ENCODE measurements around the gene TMEM209. TPM values are rescaled to one million over a fixed set of nuclear protein-coding genes. Genes with fewer than 3 reads are reported as not detected.
"Not testable (repeated sequence)": the region's sequence is repeated elsewhere in the genome, so short reads cannot be mapped to it uniquely, and the experiment has no call there.

TMEM209 gene
- total and polyA plus RNA-seq, 2 experiments from 2014 or later = 11.7 to 18.3 TPM

DNA sequence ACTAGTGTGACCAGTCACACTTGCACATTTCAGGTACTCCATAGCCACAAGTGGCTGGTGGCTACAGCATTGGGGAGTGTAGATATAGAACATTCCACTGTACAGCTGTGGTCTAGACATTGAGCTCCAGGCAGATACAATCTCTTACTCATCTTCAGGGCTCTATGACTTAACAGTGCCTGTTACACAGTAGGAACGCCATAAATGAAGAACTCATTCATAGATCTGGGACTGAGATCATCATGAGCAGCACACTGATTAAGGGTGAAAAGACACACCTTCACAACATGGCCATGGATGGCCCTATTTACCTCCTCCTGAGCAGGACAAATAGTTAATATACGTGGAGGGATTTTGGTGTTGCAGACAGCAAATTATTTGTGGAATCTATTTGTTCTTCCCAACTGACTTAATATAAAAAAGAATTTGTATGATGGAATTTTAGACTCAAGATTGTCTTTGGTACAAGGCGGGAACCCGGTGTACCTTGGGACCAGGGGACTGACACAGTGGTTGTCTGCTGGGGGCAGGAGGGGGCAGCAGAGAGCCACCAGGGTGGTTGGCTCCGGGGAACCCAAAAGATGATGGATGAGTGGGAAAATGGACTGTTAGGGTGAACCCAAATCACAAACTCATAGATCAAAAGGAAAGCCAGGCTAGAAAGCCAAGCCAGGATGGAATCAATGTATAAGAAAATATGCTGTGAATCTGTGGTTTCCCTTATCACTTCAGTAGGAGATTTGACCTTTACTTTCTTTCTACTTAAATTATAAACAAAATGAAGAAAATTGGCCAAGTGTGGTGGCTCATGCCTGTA is 37.2 kb upstream of the TMEM209 start:
- 20 to 28% methylated on average over 5 of the region's 5 CpGs for WGBS, 2 experiments (ENCODE audit: low coverage in 1 of 2, low lambda C conversion rate in 2 of 2, missing lambda C conversion rate in 2 of 2)
- Histone ChIP-seq H3F3A (ENCODE audit: insufficient read depth) (peaks cover 11% of the 10 kb centered on the region; the same call in 1 of the 2 replicates), H3K4me2 (ENCODE audit: unreplicated experiment) (no peak overlapping the region), H2AFZ (no peak overlapping the region), H3K9ac (no peak overlapping the region), H3K27ac (no peak overlapping the region), H3K9me2 (ENCODE audit: insufficient read depth) (no peaks in the 10 kb centered on the region), H3K27me3 (replicated peaks; ENCODE audit: insufficient read depth) (no peaks in the 10 kb centered on the region), H3K4me1 (ENCODE audit: insufficient read depth) (peaks cover 13% of the 10 kb centered on the region), H3K79me2 (ENCODE audit: insufficient read depth) (no peaks in the 10 kb centered on the region), H3K36me3 (ENCODE audit: low read depth) (no peaks in the 10 kb centered on the region), H3K4me3 (no peak overlapping the region), H4K20me1 (ENCODE audit: insufficient read depth) (no peaks in the 10 kb centered on the region), H3K9me3 (ENCODE audit: low read depth) (no peaks in the 10 kb centered on the region)
- TF ChIP-seq EZH2phosphoT487 (IDR thresholded peaks at IDR 0.05; ENCODE audit: insufficient read depth, low read depth) = no peak
- TF ChIP-seq EZH2 (IDR thresholded peaks at IDR 0.05; ENCODE audit: insufficient read depth, poor library complexity, severe bottlenecking) = no peak
- peak; percentile 88 for DNase-seq
- in situ Hi-C loops (cut with MboI) = loop anchor here (25.0 kb wide), 1 partner anchor 470 kb away; no protein-coding TSS in a partner anchor

DNA sequence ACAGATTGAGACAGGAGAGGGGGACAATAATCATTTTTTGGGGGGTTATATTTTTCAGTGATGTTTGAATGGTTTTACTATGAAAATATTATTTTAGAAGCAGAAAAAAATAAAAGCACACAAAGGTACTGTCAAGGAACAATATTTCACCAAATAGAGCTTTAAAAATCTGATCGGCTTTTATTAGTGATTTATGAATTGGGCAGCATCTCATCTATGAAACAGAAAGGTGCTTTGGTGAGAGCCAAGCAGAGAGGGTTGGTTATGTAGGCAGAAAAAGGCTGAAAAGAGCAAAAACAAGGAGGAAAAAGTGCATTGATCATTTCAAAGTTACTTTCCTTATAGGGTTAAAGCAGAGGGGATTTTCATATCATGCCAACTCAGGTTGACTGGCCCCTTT is 35.0 kb upstream of the TMEM209 start:
- no peaks in the 10 kb centered on the region for H4K20me1 ChIP-seq (ENCODE audit: insufficient read depth)
- no peak overlapping the region for H3K4me3 ChIP-seq
- WGBS, 2 experiments (ENCODE audit: low coverage in 1 of 2, low lambda C conversion rate in 2 of 2, missing lambda C conversion rate in 2 of 2) = 95 to 100% methylated on average over 1 of the region's 1 CpG
- no peaks in the 10 kb centered on the region for H3K9me3 ChIP-seq (ENCODE audit: low read depth)
- H3F3A ChIP-seq (ENCODE audit: insufficient read depth) = peaks cover 11% of the 10 kb centered on the region; the same call in 1 of the 2 replicates
- H3K9ac ChIP-seq = no peak overlapping the region
- no peak overlapping the region for H3K27ac ChIP-seq
- in situ Hi-C loops (cut with MboI) = loop anchor here (25.0 kb wide), 1 partner anchor 472 kb away; no protein-coding TSS in a partner anchor
- peaks cover 13% of the 10 kb centered on the region for H3K4me1 ChIP-seq (ENCODE audit: insufficient read depth)
- TF ChIP-seq EZH2 (IDR thresholded peaks at IDR 0.05; ENCODE audit: insufficient read depth, poor library complexity, severe bottlenecking) (no peak), EZH2phosphoT487 (IDR thresholded peaks at IDR 0.05; ENCODE audit: insufficient read depth, low read depth) (no peak)
- no peaks in the 10 kb centered on the region for H3K79me2 ChIP-seq (ENCODE audit: insufficient read depth)
- H2AFZ ChIP-seq = no peak overlapping the region
- no peaks in the 10 kb centered on the region for H3K9me2 ChIP-seq (ENCODE audit: insufficient read depth)
- H3K36me3 ChIP-seq (ENCODE audit: low read depth) = no peaks in the 10 kb centered on the region
- H3K4me2 ChIP-seq (ENCODE audit: unreplicated experiment) = no peak overlapping the region
- DNase-seq = no peak
- H3K27me3 ChIP-seq (replicated peaks; ENCODE audit: insufficient read depth) = no peaks in the 10 kb centered on the region

GRCh38 chr7:130236361-130236760 is 31.2 kb upstream of the TMEM209 start:
- H3K36me3 ChIP-seq (ENCODE audit: low read depth); H3F3A ChIP-seq (ENCODE audit: insufficient read depth); H3K27ac ChIP-seq; H3K79me2 ChIP-seq (ENCODE audit: insufficient read depth); H3K9me2 ChIP-seq (ENCODE audit: insufficient read depth); DNase-seq; H2AFZ ChIP-seq; H3K9me3 ChIP-seq (ENCODE audit: low read depth); H3K9ac ChIP-seq; H4K20me1 ChIP-seq (ENCODE audit: insufficient read depth); H3K4me1 ChIP-seq (ENCODE audit: insufficient read depth); H3K27me3 ChIP-seq (replicated peaks; ENCODE audit: insufficient read depth); H3K4me2 ChIP-seq (ENCODE audit: unreplicated experiment); H3K4me3 ChIP-seq: not testable (repeated sequence)
- in situ Hi-C loops (cut with MboI) = loop anchor here (25.0 kb wide), 1 partner anchor 476 kb away; no protein-coding TSS in a partner anchor
- 42 to 49% methylated on average over 4 of the region's 4 CpGs for WGBS, 2 experiments (ENCODE audit: low coverage in 1 of 2, low lambda C conversion rate in 2 of 2, missing lambda C conversion rate in 2 of 2)

DNA sequence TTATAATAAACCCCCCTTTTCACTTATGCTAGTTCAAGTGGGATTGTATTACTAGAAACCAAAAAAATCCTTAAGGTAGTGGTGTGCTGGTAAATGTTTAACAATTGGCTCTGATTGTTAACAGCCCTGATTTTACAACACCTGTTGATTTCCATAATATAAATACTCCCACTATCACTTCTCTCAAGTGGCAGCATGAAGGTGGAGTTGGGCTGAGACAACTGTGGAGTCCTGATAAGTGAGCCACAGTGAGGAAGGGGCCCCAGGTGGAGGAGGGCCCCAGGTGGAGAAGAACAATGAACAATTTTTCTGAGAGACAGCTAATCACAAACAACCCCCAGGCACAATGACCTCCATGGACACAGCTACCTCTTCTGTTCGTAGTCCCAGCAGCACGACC is 28.9 kb upstream of the TMEM209 start:
- 50 to 76% methylated on average over 2 of the region's 2 CpGs for WGBS, 2 experiments (ENCODE audit: low coverage in 1 of 2, low lambda C conversion rate in 2 of 2, missing lambda C conversion rate in 2 of 2)
- Histone ChIP-seq H3K79me2 (ENCODE audit: insufficient read depth) (no peaks in the 10 kb centered on the region), H3F3A (ENCODE audit: insufficient read depth) (no peaks in the 10 kb centered on the region), H4K20me1 (ENCODE audit: insufficient read depth) (no peaks in the 10 kb centered on the region), H3K4me1 (ENCODE audit: insufficient read depth) (no peaks in the 10 kb centered on the region), H3K27me3 (replicated peaks; ENCODE audit: insufficient read depth) (no peaks in the 10 kb centered on the region), H3K4me2 (ENCODE audit: unreplicated experiment) (no peak overlapping the region), H3K4me3 (no peak overlapping the region), H3K9me2 (ENCODE audit: insufficient read depth) (no peaks in the 10 kb centered on the region), H3K9ac (no peak overlapping the region), H3K9me3 (ENCODE audit: low read depth) (no peaks in the 10 kb centered on the region), H3K36me3 (ENCODE audit: low read depth) (no peaks in the 10 kb centered on the region), H3K27ac (no peak overlapping the region), H2AFZ (no peak overlapping the region)
- TF ChIP-seq EZH2phosphoT487 (IDR thresholded peaks at IDR 0.05; ENCODE audit: insufficient read depth, low read depth) (no peak), EZH2 (IDR thresholded peaks at IDR 0.05; ENCODE audit: insufficient read depth, poor library complexity, severe bottlenecking) (no peak)
- DNase-seq = no peak
- in situ Hi-C loops (cut with MboI) = loop anchor here (25.0 kb wide), 1 partner anchor 478 kb away; no protein-coding TSS in a partner anchor
